Sciatic nerve (tissue), 2 donors: ENCODE results near the gene AMDHD1. TPM values are rescaled to one million over a fixed set of nuclear protein-coding genes. Genes with fewer than 3 reads are reported as not detected.

Experiments
- ATAC-seq: fragments of 200-7000 bp; cut with Tn5 transposase; one replicate; pipeline ENCODE4 v1.9.1; 2020; ENCODE audit warnings: mild to moderate bottlenecking, moderate library complexity
- DNase-seq: peaks from one replicate; pipeline ENCODE4 v3.0.0-alpha.2; 2020; ENCODE audit warnings: low spot score
- intact Hi-C: fragments of 100-400 bp; cut with DNase I; formaldehyde crosslinking; loops from one replicate; pipeline ENCODE4 v1.14.2; 2022
- total RNA-seq: library from RNA; stranded (reverse); fragmentation: NEBNext Ultra II Directional; extraction: Animal tissue kit (Norgen Biotek cat#: 25700); gene quantifications from one replicate; pipeline ENCODE4 v1.2.1, GENCODE V29; 2021
- donor health status: DM: no; HTN: no; CAD: no.
- donor health status: DM: no; HTN: no; CAD: no.

AMDHD1 gene, protein sequence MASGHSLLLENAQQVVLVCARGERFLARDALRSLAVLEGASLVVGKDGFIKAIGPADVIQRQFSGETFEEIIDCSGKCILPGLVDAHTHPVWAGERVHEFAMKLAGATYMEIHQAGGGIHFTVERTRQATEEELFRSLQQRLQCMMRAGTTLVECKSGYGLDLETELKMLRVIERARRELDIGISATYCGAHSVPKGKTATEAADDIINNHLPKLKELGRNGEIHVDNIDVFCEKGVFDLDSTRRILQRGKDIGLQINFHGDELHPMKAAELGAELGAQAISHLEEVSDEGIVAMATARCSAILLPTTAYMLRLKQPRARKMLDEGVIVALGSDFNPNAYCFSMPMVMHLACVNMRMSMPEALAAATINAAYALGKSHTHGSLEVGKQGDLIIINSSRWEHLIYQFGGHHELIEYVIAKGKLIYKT
- 0.76 TPM for total RNA-seq

DNA sequence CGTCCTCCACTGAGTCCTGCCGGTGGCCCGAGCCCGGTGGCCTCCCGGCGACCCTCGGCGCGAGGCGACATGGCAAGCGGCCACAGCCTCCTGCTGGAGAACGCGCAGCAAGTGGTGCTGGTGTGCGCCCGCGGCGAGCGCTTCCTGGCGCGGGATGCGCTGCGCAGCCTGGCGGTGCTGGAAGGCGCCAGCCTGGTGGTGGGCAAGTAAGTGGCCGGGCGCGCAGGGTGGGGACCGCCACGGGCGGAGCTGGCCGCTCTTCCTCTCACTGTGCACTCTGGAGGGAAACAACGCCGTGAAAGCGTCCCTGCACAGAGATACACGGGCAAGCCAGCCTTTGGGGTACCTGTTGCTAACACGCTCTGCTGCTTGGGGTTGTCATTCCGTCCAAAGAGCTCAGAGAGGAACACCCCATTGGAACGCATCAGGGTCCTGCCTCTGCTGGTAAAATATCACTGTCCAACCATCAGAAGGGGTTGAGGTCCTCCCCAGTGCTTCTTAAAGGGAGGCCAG, at the start of gene AMDHD1:
AMDHD1 (plus strand) TSS at position 2 of the 513 bp plus-strand sequence; CDS start at position 70, 68 bp downstream.
- intact Hi-C loops = no loop called here
- ATAC-seq = peak; percentile 66
- DNase-seq = peak; percentile 67

- ATAC-seq = no peak
- intact Hi-C loops = no loop called here
- no peak for DNase-seq
These were observed 46.3 kb upstream of the AMDHD1 start for GRCh38 chr12:95896846-95897245.

DNA sequence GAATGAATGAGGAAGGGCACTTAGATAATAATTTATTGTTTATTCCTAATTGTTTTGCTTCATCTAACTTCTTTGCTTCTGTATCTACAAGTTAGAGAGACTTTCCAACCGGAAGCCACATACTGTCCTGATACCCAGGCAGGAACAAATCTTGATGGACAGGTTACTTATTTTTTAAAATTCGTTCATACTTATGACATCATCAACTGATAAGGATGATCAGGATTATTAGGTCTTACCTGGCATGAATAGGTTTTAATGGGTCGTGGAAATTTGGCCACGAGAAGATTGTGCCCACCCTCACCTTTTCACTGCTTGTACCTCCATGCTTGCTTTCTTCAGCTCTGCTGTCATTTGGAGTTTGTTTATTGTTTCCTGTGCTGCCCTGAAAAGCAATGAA, 45.0 kb upstream of the AMDHD1 start:
- DNase-seq (no peak), ATAC-seq (no peak)

DNA sequence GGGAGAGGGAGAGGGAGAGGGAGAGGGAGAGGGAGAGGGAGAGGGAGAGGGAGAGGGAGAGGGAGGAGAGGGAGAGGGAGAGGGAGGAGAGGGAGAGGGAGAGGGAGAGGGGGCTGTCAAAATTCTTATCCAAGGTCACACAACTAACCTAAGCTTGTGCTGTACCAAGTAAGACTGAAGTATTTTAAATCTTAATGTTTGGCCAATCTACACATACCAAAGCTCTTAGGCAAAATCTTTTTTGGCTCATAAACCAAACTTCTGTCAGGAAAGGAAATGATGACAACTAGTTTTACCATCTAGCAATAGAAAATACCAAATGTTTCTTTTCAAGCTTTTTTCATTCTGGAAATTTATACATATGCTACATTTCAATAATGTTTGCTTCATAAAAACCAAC, 34.6 kb upstream of the AMDHD1 start:
- no peak for ATAC-seq
- intact Hi-C loops = no loop called here
- DNase-seq = no peak

More for the DNA sequence above, 45.0 kb upstream of the AMDHD1 start:
- intact Hi-C loops = no loop called here

DNA sequence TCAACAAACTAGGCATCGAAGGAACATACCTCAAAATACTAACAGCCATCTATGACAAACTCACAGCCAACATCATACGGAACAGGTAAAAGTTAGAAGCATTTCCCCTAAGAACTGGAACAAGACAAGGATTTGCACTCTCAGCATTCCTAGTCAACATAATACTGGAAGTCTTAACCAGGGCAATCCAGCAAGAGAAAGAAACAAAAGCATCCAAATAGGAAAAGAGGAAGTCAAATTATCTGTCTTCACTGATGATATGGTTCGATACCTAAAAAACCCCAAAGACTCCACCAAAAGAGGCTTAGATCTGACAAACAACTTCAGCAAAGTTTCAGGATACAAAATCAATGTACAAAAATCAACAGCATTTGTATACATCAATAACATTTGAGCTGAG, 33.3 kb upstream of the AMDHD1 start:
- DNase-seq (no peak), ATAC-seq (no peak)
- intact Hi-C loops = no loop called here

GRCh38 chr12:95918194-95918993, 24.7 kb upstream of the AMDHD1 start:
- ATAC-seq (peak; percentile 69), DNase-seq (no peak)
- intact Hi-C loops = no loop called here

DNA sequence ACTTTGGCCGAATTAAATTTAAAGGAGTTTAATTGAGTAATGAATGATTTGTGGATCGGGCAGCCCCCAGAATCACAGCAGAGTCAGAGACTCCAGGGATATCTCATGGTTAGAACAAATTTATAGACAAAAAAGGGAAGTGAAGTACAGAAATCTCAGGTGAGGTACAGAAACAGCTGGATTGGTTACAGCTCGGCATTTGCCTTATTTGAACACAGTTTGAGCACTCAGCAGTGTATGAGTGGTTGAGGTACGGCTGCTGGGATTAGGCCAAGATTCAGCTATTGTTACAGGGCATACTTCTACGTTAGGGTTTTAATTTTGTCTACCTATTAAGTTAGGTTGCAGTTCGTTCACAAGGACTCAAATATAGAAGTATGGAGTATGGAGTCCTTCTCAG, 24.0 kb upstream of the AMDHD1 start:
- ATAC-seq = no peak
- DNase-seq = no peak
- intact Hi-C loops = no loop called here

GRCh38 chr12:95922231-95922630, 20.9 kb upstream of the AMDHD1 start:
- DNase-seq = no peak
- intact Hi-C loops = no loop called here
- no peak for ATAC-seq

DNA sequence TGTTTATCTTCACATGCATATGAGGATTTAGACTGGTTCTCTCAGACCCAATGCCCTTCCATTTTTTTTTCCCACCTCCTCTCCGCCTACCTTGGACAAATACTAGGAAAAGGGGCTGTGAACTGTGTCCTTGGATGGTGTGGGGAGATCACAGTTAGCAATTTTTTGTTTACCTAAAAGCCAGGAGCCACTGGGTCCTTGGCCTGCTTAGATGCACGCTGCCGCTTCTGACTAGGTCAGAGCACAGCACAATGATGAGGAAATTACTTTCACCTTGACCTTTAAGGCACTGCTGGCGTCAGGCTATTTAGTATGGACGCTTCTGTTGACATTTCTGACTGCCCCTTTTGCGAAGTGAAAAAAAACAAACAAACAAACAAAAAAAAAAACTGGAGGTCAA, 2.6 kb upstream of the AMDHD1 start:
- intact Hi-C loops = no loop called here
- no peak for DNase-seq
- no peak for ATAC-seq

DNA sequence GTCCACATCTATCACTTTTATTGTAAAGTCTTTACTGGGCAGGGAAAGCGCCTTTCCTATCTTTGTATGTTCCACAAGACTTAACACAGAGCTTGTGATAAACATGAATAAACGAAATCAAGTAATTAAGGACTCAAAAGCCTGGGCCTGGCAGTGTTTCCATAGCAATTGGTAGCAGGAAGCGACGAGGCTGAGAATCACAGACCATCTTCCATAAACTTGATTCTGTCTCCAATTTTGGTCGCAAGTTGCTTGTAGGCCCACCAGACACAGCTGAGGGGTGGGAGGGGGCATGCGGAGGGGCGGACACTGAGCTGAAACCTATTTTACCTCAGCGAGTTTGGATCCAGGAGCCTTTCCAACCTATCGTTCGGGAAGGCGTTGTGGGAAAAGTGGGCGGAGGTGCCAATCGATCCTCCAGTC, 1.0 kb upstream of the AMDHD1 start:
- ATAC-seq = no peak
- DNase-seq = no peak
- intact Hi-C loops = no loop called here

GRCh38 chr12:95942524-95943329, 404 bp upstream of the AMDHD1 start, which contains the start of gene CCDC38:
Gene CCDC38 (minus strand): TSS chr12:95942614. CDS start chr12:95936509, 6,105 bp downstream.
- ATAC-seq (peak; percentile 98), DNase-seq (peak; percentile 85)
- intact Hi-C loops = no loop called here

DNA sequence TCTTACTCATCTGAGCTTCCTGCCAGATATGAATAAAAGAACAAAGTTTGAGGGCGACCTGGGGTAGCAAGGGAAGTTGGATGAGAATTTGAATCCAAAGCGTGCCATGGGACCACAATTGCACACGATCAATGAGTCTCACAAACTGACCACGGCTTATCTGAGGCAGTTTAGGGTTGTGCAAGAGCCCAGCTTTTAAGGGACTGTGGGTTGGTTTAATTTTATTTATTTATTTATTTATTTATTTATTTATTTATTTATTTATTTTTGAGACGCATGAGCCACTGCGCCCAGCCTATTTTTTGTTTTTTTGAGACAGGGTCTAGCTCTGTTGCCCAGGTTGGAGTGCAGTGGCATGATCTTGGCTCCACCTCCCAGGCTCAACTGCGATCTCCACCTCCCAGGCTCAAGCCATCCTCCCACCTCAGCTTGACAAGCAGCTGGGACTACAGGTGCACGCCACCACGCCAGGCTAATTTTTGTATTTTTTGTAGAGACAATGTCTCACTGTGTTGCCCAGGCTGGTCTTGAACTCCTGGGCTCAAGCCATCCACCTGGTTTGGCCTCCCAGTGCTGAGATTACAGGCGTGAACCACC, 1.1 kb downstream of the AMDHD1 start:
- ATAC-seq (no peak), DNase-seq (no peak)
- intact Hi-C loops = no loop called here

GRCh38 chr12:95949477-95950206, 6.5 kb downstream of the AMDHD1 start:
- intact Hi-C loops = no loop called here
- no peak for DNase-seq

DNA sequence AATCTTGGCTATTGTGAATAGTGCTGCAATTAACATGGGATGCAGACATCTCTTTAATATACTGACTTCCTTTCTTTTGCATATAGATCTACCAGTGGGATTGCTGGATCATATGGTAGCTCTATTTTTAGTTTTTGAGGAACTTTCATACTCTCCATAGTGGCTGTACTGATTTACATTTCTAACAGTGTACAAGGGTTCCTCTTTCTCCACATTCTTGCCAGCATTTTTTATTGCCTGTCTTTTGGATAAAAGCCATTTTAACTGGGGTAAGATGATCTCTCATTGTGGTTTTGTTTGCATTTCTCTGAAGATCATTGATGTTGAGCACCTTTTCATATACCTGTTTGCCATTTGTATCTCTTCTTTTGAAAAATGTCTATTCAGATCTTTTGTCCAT, 8.4 kb downstream of the AMDHD1 start:
- ATAC-seq (no peak), DNase-seq (no peak)

More at GRCh38 chr12:95949477-95950206, 6.5 kb downstream of the AMDHD1 start:
- no peak for ATAC-seq

GRCh38 chr12:95953000-95953399, 9.9 kb downstream of the AMDHD1 start:
- DNase-seq = no peak
- intact Hi-C loops = no loop called here
- no peak for ATAC-seq

More for the DNA sequence above, 8.4 kb downstream of the AMDHD1 start:
- intact Hi-C loops = no loop called here

DNA sequence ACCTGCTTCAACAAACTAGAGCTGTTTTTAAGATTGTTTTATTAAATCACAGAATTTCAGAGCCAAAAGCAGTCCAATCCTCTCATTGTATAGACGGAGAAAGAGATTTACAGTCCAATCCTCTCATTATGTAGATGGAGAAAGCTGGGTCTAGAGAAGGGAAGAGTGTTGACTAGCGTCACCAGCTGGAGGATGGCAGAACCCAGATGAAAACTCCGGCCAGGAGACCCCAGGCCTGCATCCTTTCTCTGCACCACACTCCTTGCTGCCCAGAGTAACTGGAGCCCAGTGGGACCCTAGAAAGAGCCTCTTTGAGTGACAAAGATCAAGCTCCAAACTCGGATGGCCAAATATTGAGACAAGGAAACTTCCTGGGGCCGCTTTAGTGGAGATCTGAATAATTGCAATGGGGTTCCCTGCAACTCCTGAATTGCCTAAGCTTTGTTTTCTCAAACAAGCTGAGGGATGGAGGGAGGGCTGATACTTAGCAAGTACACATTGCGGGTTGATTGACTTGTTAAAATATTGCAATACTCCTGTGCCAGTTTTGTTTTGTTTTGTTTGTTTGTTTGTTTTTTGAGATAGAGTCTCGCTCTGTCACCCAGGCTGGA, 12.5 kb downstream of the AMDHD1 start:
- ATAC-seq (no peak), DNase-seq (no peak)
- intact Hi-C loops = no loop called here

DNA sequence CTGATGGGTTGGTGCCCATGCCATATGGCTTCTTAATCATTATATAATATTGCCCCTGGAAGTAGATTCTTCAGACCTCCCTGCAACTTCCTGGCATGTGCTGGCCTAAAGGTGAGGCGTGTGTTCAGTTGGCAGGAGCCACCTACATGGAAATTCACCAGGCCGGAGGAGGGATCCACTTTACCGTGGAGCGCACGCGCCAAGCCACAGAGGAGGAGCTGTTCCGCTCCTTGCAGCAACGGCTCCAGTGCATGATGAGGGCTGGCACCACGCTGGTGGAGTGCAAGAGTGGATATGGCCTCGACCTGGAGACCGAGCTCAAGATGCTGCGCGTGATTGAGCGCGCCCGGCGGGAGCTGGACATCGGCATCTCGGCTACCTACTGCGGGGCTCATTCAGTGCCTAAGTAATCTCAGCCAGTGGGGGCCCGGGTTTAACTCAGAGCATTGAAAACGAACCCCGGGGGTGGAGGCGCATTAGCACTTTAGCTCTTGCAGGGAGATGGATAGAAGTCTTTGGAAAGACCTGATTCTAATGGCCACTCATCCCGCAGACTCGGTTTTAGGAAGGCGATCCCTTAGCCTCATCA, 13.5 kb downstream of the AMDHD1 start:
- intact Hi-C loops = no loop called here
- ATAC-seq (no peak), DNase-seq (no peak)
